ENCODE results near the gene BRD7.

DNA sequence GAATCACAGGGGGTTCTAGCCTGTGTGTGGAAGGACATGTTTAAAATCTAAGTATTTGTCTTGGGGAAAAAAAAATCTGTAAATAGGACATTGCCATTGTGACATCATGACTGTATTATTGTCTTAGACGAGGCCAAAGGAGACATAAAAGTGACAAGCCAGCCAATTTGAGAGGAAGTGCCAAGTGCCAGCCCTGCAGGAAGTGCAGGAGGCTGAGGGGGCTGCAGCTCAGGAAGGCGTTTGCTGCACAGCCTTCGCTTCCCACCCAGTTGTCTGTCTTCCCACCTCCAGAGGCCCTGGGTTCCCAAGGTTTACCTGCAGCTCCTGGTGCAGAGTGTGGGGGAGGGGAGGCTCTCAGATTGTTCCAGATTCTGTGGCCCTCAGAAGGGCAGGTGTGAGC lies 101.1 kb downstream of the BRD7 start:
- TF ChIP-seq EZH2 (IDR thresholded peaks at IDR 0.05; ENCODE audit: borderline replicate concordance) = no peak
- TF ChIP-seq, protein P1, sequence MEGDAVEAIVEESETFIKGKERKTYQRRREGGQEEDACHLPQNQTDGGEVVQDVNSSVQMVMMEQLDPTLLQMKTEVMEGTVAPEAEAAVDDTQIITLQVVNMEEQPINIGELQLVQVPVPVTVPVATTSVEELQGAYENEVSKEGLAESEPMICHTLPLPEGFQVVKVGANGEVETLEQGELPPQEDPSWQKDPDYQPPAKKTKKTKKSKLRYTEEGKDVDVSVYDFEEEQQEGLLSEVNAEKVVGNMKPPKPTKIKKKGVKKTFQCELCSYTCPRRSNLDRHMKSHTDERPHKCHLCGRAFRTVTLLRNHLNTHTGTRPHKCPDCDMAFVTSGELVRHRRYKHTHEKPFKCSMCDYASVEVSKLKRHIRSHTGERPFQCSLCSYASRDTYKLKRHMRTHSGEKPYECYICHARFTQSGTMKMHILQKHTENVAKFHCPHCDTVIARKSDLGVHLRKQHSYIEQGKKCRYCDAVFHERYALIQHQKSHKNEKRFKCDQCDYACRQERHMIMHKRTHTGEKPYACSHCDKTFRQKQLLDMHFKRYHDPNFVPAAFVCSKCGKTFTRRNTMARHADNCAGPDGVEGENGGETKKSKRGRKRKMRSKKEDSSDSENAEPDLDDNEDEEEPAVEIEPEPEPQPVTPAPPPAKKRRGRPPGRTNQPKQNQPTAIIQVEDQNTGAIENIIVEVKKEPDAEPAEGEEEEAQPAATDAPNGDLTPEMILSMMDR (IDR thresholded peaks at IDR 0.05; ENCODE audit: poor library complexity) = no peak
- TF ChIP-seq EZH2phosphoT487 (IDR thresholded peaks at IDR 0.05; ENCODE audit: low read depth, severe bottlenecking, unreplicated experiment) = no peak
